GM19240 (cell line): ENCODE measurements around the gene CLEC17A.
"Not testable (repeated sequence)": the region's sequence is repeated elsewhere in the genome, so short reads cannot be mapped to it uniquely, and the experiment has no call there.

Experiments used
- DNase-seq: peaks from one replicate; pipeline ENCODE4 v3.0.0; 2011; ENCODE audit warnings: low spot score; ENCODE audit not compliant: insufficient read length

The CLEC17A gene

DNA sequence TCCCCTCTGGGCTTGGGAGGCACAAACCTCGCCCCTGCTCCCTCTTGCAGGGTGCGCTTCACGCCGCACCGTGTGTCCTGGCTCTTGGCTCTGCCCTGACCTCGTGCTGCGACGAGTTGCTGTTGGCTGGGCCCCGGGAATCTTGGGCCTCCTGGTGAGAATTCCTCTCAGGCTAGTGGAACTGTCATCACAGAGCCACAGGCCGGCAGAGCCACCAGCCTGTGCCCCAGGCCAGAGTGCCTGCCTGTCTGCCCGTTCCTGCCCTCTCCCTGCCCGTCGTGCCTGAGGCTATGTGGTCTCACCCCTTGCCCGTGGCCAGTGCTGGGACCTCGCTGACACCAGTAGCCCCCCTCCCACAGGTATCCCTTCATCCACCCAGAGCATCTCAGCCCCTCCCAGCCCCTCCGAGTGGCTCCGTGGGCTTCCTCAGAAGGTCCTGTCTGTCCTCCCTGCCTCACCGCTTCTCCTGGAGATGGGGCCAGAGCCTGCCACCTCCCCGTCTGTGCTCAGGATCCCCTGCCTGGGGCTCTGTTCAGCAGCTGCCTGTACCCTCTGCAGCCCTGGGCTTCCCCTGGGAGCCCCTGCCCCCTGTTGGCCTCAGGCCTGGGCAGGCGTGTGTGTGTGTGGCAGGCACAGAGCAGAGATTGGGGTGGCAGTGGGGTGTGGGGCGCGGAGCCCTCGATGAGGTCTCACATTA lies 24.4 kb upstream of the CLEC17A start:
- DNase-seq, result no peak

DNA sequence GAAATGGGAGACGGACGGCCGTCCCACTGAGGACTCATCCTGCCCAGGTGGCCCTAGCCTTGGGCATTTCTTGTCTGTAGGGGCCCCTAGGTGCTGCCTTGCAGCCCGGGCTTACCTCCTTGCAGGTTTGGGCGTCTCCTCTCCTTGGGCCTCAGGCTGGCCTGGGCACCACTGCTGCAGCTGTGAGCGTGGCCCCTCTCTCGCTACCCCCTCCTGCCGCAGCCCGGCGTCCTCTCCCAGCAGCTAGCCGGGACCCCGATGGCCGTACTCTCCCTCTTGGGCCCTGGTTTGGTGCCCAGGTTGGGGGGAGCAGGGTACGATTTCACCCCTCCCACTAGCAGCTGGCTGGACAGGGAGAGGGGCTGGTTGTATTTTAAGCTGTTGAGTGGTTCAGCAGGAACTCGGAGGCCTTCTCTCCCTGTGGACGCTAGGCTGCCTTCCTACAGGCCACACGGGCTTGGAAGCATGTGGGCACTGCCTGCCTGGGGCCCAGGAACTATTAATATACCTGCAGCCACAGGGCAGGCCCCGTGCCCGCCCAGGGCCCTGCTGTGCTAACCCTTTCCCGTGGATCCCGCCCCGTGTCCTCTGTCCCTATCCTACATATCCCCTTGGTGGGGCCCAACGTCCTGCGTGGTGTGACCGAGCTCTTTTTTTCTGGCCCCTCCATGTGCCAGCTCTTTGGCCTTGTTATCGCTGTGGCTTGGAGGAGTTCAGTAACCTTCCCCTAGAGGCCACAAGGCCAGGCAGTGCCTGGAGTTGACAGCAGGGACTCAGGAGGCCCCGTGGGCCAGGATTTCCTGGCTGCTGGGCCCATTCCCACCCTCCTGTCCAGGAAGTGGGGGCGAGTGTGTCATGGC lies 22.7 kb upstream of the CLEC17A start:
- DNase-seq, result no peak

DNA sequence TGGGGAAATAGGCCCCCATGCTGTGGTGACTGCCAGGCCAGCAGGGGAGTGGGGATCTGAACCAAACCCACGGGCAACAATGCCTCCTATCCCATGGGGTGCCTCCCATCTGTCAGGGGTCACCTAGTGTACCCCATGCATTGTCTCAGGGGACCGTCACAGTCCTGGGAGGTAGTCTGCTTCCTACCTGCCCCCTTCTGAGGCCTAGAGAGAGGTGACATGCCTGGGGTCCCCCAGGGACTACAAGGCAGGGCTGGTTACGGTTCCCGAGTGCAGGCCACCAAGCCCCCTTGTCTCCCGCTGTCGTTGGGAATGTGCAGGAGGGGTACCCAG lies 22.1 kb upstream of the CLEC17A start:
- DNase-seq, result no peak

GRCh38 chr19:14561249-14561648 lies 21.6 kb upstream of the CLEC17A start:
- DNase-seq, result no peak

DNA sequence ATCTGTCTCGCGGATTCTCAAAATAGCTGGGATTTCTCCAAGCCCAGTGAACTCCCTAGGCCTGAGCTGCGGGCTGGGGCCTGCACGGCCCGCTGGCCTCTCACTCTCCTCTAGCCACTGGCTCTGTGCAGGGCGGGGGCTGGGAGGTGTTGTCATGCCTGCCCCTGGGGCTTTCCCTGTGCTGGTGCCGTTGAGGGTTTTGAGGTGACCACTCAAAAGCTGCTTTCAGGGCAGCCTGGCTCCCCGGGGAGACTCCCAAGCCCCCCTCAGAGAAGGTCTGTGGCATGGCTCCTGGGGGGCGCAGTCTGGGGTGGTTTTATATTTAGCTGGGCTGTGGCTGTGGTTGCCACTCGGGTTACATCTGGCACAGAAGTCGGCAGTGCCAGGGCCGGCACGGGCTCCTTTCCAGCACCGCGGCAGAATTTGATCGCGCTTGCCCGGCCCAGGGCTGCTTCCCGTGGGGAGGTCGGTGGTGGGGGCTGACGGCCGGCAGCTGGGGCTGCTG lies 21.0 kb upstream of the CLEC17A start:
- DNase-seq, result no peak

DNA sequence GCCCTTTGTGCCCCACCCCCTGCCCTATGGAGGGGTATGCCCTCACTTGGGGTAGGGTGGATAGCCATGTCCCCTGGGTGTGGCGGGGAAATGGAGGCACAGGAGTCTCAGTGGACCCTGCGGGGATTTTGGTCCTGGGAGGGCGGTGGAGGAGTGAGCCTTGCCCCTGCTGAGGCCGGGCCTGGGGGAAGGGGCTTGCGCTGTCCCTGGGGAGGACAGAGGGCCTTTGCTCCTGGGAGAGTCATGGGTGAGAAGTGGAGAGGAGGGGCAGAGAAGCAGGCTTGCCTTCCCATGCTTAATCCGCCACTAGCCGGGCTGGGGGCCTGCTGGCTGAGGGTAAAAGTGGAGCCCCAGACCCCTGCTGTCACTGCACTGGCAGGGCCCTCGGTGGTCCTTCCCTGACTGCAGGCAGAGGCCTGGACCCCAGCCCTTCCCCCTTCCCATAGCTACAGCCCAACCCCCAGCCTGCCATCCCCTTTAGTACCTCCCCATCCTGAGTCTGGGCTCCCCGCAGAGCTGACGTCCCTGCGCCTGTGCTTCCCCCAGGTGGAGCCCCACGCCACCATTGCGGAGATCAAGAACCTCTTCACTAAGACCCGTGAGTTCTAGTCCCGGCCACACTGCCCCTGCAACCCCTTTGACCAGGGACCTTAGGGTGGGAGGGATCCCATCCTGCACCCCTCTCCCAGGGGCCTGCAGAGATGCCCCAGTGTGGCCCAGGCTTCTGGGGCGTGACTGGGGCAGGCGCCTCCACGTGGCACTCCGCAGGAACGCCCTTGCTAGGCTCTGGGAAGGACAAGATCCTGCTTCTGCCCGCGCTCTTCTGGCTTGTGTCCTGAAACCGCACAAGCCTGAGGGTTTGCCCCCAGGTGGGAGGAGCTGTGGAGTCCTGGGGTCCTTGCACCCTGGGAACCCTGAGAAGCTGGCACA lies 20.0 kb upstream of the CLEC17A start:
- no peak for DNase-seq

DNA sequence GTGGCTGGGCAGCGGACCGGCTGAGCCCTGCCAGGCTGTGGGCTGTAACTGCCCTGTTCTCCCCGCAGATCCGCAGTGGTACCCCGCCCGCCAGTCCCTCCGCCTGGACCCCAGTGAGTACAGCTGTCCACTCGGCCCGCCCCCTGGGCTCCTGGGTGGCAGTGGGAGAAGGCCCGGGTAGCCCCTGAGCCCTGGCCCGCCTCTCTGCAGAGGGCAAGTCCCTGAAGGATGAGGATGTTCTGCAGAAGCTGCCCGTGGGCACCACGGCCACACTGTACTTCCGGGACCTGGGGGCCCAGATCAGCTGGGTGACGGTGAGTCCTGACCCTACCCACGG lies 19.3 kb upstream of the CLEC17A start:
- DNase-seq, result no peak

DNA sequence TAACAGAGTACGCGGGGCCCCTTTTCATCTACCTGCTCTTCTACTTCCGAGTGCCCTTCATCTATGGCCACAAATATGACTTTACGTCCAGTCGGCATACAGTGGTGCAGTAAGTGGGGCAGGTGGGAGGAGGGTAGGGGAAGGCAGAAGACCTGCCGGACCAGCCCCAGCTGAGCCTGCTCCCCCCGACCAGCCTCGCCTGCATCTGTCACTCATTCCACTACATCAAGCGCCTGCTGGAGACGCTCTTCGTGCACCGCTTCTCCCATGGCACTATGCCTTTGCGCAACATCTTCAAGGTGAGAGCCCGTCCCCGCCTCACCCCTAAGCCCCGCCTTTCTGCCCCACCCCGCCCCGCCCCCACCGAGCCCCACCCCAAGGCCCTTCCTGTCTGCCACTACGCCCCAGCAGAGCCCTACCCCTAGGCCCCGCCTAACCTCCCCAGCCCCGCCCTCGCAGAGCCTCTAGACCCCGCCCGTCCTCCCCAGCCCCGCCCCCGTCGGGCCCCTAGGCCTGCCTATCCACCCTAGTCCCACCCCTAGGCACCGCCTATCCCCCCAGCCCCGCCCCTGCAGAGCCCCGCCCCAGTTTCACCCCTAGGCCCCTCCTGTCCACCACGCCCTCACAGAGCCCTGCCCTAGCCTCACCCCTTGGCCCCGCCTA lies 18.8 kb upstream of the CLEC17A start:
- no peak for DNase-seq

- DNase-seq, result not testable (repeated sequence)
Observed at GRCh38 chr19:14564652-14565297, 18.1 kb upstream of the CLEC17A start.

- no peak for DNase-seq
Observed at GRCh38 chr19:14565298-14565679, 17.6 kb upstream of the CLEC17A start.

DNA sequence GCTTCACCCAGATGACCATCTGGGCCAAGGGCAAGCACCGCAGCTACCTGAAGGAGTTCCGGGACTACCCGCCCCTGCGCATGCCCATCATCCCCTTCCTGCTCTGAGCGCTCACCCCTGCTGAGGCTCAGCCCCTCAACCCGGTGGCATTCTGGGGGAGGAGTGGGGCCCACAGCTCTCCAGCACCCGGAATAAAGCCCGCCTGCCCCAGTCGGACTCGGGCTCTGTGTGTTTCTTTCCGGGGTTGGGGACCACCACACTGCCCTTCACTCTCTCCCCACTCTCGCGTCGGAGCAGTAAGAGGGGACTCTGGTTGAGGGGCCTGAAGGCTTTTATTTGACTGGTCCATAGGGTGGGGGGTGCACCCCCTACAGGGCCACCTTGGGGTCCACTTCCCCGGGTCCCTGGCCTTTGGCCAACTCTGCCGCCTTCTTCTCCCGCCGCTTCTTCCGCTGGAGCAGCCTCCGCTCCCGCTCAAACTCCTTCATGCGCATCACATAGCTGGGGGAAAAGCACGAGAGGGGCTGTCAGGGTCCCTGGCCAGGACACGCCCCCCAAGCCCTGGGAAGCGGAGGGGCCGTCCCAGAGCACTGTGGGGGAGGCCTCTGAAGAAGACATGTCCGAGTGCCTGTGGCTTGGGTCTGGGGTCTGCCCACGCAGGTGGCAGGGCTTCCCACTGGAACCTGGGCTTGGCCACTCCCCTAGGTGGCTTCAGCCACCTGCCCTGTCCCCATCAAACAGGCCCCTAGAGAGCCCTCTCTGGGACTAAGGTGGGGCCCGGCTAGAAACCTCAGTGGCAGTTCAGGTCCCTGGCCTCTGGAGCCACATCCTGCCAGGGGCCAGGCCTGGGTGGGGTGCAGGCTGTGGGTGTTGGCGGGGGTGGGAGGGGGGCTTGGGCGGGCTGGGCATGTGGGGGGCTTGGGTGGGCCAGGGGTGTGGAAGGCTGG lies 16.8 kb upstream of the CLEC17A start:
- DNase-seq, result no peak

- DNase-seq, result no peak
Observed at GRCh38 chr19:14566712-14567077, 16.2 kb upstream of the CLEC17A start.

- no peak for DNase-seq
Observed at GRCh38 chr19:14567079-14567478, 15.8 kb upstream of the CLEC17A start.

DNA sequence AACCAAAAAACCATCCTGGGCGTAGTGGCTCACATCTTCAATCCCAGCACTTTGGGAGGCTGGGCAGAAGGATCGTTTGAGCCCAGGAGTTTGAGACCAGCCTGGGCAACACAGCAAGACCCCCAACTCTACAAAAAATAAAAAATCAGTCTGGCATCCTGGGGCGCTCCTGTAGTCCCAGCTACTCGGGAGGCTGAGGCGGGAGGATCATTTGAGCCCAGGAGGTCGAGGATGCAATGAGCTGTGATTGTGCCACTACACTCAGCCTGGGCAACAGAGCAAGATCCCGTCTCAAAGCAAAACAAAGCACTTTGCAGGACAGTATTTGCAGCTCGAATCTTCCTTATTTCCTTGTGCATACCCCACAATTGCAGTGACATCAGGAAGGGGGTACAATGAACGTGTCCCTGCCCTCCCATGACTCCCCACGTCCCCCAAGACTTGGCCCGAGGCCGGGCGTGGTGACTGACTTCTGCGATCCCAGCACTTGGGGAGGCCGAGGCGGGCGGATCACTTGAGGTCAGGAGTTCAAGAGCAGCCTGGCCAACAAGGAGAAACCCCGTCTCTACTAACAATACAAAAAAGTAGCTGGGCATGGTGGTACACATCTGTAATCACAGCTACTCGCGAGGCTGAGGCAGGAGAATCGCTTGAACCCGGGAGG lies 11.9 kb upstream of the CLEC17A start:
- no peak for DNase-seq

GRCh38 chr19:14571695-14572490 lies 11.0 kb upstream of the CLEC17A start, which contains the start of gene NDUFB7:
Gene NDUFB7, minus strand, starts transcription at chr19:14572066. Its CDS starts 66 bp downstream, at chr19:14572000.
- DNase-seq, result peak; percentile 68

- DNase-seq, result no peak
Observed at GRCh38 chr19:14575428-14575980, 7.4 kb upstream of the CLEC17A start.

GRCh38 chr19:14576363-14576762 lies 6.5 kb upstream of the CLEC17A start:
- DNase-seq, result no peak

DNA sequence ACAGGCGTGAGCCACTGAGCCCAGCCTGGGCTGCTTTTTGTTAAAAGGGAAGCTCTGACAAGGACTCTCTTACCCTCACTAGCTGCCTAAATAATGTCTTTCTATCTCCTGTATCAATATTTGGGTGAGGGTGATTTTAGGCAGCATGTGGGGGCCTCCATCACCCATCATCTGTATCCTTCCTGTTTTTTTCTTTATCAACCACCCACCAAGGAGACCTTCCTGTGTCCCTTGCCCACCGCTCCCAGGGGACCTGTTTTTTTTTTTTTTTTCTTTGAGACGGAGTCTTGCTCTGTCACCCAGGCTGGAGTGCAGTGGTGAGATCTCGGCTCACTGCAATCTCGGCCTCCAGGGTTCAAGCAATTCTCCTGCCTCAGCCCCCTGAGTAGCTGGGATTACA lies 5.6 kb upstream of the CLEC17A start:
- DNase-seq, result no peak
